H9 (cell line): ENCODE measurements around the gene FOXK1. TPM values are rescaled to one million over a fixed set of nuclear protein-coding genes. Genes with fewer than 3 reads are reported as not detected.
A peak's percentile ranks its signal among the peaks of the same experiment; 100 is the strongest.

Experiments
- DNase-seq: peaks from one replicate; pipeline ENCODE4 v3.0.0-alpha.2; 2017
- H2AFZ ChIP-seq: one replicate; pipeline ENCODE4 v1.6.1; 2013; ENCODE audit warnings: mild to moderate bottlenecking, low read length, control low read depth, moderate library complexity
- H2AK5ac ChIP-seq: 2 replicates; pipeline ENCODE4 v1.6.1; 2013; ENCODE audit warnings: low read length, control low read depth, mixed read lengths; ENCODE audit not compliant: insufficient read length
- H2BK120ac ChIP-seq: one replicate; pipeline ENCODE4 v1.6.1; 2013; ENCODE audit warnings: low read depth, mild to moderate bottlenecking, low read length, control low read depth, inconsistent platforms; ENCODE audit not compliant: poor library complexity, severe bottlenecking
- H2BK12ac ChIP-seq: 2 replicates; pipeline ENCODE4 v1.6.1; 2013; ENCODE audit warnings: low read length, control low read depth, mixed read lengths, low read depth; ENCODE audit not compliant: insufficient read length
- H2BK15ac ChIP-seq: 2 replicates; pipeline ENCODE4 v1.6.1; 2013; ENCODE audit warnings: low read depth, low read length, control low read depth
- H2BK20ac ChIP-seq: one replicate; pipeline ENCODE4 v1.6.1; 2013; ENCODE audit warnings: low read depth, mild to moderate bottlenecking, low read length, control low read depth, inconsistent platforms; ENCODE audit not compliant: poor library complexity, severe bottlenecking
- H2BK5ac ChIP-seq: 2 replicates; pipeline ENCODE4 v1.6.1; 2013; ENCODE audit warnings: low read length, control low read depth, mixed read lengths; ENCODE audit not compliant: insufficient read length
- H3K14ac ChIP-seq: 2 replicates; pipeline ENCODE4 v1.6.1; 2013; ENCODE audit warnings: low read length, control low read depth; ENCODE audit not compliant: insufficient read depth
- H3K18ac ChIP-seq: 2 replicates; pipeline ENCODE4 v1.6.1; 2013; ENCODE audit warnings: low read depth, mild to moderate bottlenecking, mixed read lengths, low read length, control low read depth; ENCODE audit not compliant: insufficient read length
- H3K23ac ChIP-seq: 2 replicates; pipeline ENCODE4 v1.6.1; 2013; ENCODE audit warnings: low read length, control low read depth, mixed read lengths, low read depth; ENCODE audit not compliant: insufficient read length
- H3K23me2 ChIP-seq: 2 replicates; pipeline ENCODE4 v1.6.1; 2013; ENCODE audit warnings: low read depth, mild to moderate bottlenecking, mixed read lengths, low read length, control low read depth; ENCODE audit not compliant: insufficient read length, poor library complexity, severe bottlenecking
- H3K27ac ChIP-seq: 2 replicates; pipeline ENCODE4 v1.5.1; 2013; ENCODE audit warnings: low read length, control low read depth, mixed read lengths, low read depth; ENCODE audit not compliant: insufficient read length
- H3K27me3 ChIP-seq: 2 replicates; pipeline ENCODE4 v1.6.1; 2013; ENCODE audit warnings: low read length, control low read depth, inconsistent platforms; ENCODE audit not compliant: insufficient read depth
- H3K4ac ChIP-seq: 2 replicates; pipeline ENCODE4 v1.6.1; 2013; ENCODE audit warnings: low read depth, mild to moderate bottlenecking, control low read depth, inconsistent platforms, low read length, moderate library complexity
- H3K4me1 ChIP-seq: 2 replicates; pipeline ENCODE4 v1.6.1; 2013; ENCODE audit warnings: low read length, control low read depth, inconsistent platforms; ENCODE audit not compliant: insufficient read depth
- H3K4me2 ChIP-seq: 2 replicates; pipeline ENCODE4 v1.6.1; 2013; ENCODE audit warnings: low read length, control low read depth, mixed read lengths; ENCODE audit not compliant: insufficient read length, insufficient read depth
- H3K56ac ChIP-seq: 2 replicates; pipeline ENCODE4 v1.6.1; 2013; ENCODE audit warnings: low read depth, mild to moderate bottlenecking, mixed read lengths, low read length, control low read depth; ENCODE audit not compliant: insufficient read length
- H3K79me1 ChIP-seq: 2 replicates; pipeline ENCODE4 v1.6.1; 2013; ENCODE audit warnings: low read depth, mild to moderate bottlenecking, moderate library complexity, low read length, control low read depth, inconsistent platforms; ENCODE audit not compliant: insufficient read depth, poor library complexity, severe bottlenecking
- H3K79me2 ChIP-seq: 2 replicates; pipeline ENCODE4 v1.6.1; 2013; ENCODE audit warnings: low read length, control low read depth, inconsistent platforms; ENCODE audit not compliant: insufficient read depth
- H3K9ac ChIP-seq: 2 replicates; pipeline ENCODE4 v1.6.1; 2013; ENCODE audit warnings: low read length, control low read depth, mixed read lengths; ENCODE audit not compliant: insufficient read length; ENCODE audit errors: extremely low read depth
- H3K9me3 ChIP-seq: one replicate; pipeline ENCODE4 v1.6.1; 2013; ENCODE audit warnings: low read depth, low read length, inconsistent platforms; ENCODE audit not compliant: control insufficient read depth
- H3T11ph ChIP-seq: one replicate; pipeline ENCODE4 v1.6.1; 2013; ENCODE audit warnings: mild to moderate bottlenecking, low read length, control low read depth, inconsistent platforms
- H4K20me1 ChIP-seq: one replicate; pipeline ENCODE4 v1.6.1; 2013; ENCODE audit not compliant: control insufficient read depth, insufficient read length, insufficient read depth
- H4K5ac ChIP-seq: 2 replicates; pipeline ENCODE4 v1.6.1; 2013; ENCODE audit warnings: low read depth, mild to moderate bottlenecking, mixed read lengths, low read length, control low read depth; ENCODE audit not compliant: insufficient read length
- H4K8ac ChIP-seq: replicated peaks from 2 replicates; pipeline ENCODE4 v1.6.1; 2013; ENCODE audit warnings: low read length, control low read depth, mixed read lengths, low read depth; ENCODE audit not compliant: insufficient read length
- H4K91ac ChIP-seq: 2 replicates; pipeline ENCODE4 v1.6.1; 2013; ENCODE audit warnings: low read depth, mild to moderate bottlenecking, moderate library complexity, mixed read lengths, low read length, control low read depth; ENCODE audit not compliant: insufficient read length
- H3K27ac Mint-ChIP-seq, 3 experiments: 2 replicates in 2 of 3; 3 replicates in 1 of 3; pipeline ENCODE4 v1.8.0; 2020 to 2021; ENCODE audit warnings: mixed read lengths in 3 of 3, mild to moderate bottlenecking in 1 of 3, moderate library complexity in 1 of 3
- H3K27me3 Mint-ChIP-seq: 2 replicates; pipeline ENCODE4 v1.8.0; 2021; ENCODE audit warnings: low read depth, mild to moderate bottlenecking, moderate library complexity, mixed read lengths
- H3K36me3 Mint-ChIP-seq, 3 experiments: 2 replicates in 2 of 3; 3 replicates in 1 of 3; pipeline ENCODE4 v1.8.0; 2020 to 2021; ENCODE audit warnings: low read depth in 3 of 3, mixed read lengths in 3 of 3; ENCODE audit not compliant: insufficient read depth in 1 of 3
- H3K4me1 Mint-ChIP-seq, 2 experiments: 2 replicates each; pipeline ENCODE4 v1.8.0; 2020; ENCODE audit warnings: mixed read lengths in 2 of 2
- H3K4me3 Mint-ChIP-seq, 2 experiments: 2 replicates in 1 of 2; 3 replicates in 1 of 2; pipeline ENCODE4 v1.8.0; 2020 to 2021; ENCODE audit warnings: mild to moderate bottlenecking in 2 of 2, mixed read lengths in 2 of 2, moderate library complexity in 1 of 2
- H3K9me3 Mint-ChIP-seq, 2 experiments: 2 replicates in 1 of 2; 3 replicates in 1 of 2; pipeline ENCODE4 v1.8.0; 2020; ENCODE audit warnings: mild to moderate bottlenecking in 2 of 2, mixed read lengths in 2 of 2, moderate library complexity in 1 of 2
- WGBS: extraction: QIAGEN DNeasy Blood & Tissue Kit; methylation state at CpG from one replicate; pipeline ENCODE4 v1.1.7; 2013; ENCODE audit warnings: missing lambda C conversion rate, low lambda C conversion rate, mixed read lengths; ENCODE audit not compliant: insufficient read length; ENCODE audit errors: extremely low coverage; 5-methylcytosine and 5-hydroxymethylcytosine counted together
- total RNA-seq: library from RNA; stranded (reverse); gene quantifications from 2 replicates; pipeline ENCODE4 v1.2.1, GENCODE V29; 2021
- TF ChIP-seq, protein P1 (sequence below): fragments of 200-600 bp; sonication (generic); conservative IDR thresholded peaks from 3 replicates; pipeline ENCODE4 v1.8.0; 2021; ENCODE audit warnings: antibody characterized with exemption, mild to moderate bottlenecking

FOXK1 gene
- total RNA-seq, 1 experiment from 2014 or later = 14.4 TPM

DNA sequence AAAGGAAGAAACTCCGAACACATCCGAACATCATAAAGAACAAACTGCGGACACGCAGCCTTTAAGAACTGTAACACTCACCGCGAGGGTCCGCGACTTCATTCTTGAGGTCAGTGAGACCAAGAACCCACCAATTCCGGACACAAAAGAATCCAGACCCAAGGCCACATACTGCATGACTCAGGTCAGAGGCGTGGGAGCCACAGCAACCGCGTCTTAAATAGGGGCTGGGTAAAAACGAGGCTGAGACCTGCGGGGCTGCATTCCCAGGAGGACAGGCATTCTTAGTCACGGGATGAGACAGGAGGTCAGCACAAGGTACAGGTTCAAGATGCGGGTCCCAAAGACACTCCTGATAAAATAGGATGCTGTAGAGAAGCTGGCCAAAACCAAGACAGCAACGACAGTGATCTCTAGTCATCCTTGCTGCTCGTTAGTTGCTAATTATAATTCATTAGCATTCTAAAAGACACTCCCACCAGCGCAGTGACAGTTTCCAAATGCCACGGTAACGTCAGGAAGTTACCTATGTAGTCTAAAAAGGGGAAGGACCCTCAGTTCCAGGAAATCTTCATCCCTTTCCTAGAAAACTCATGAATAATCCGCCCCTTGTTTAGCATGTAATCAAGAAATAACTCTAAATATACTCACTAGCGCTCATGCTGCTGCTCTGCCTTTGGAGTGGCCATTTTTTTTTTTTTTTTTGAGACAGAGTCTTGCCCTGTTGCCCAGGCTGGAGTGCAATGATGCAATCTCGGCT, 112.7 kb downstream of the FOXK1 start:
- Histone ChIP-seq H2BK15ac (no peak overlapping the region), H2BK120ac (no peak overlapping the region), H3K23me2 (peaks cover 5% of the 10 kb centered on the region), H2AFZ (no peak overlapping the region), H3K27ac (no peak overlapping the region), H3K9ac (no peak overlapping the region), H3K9me3 (no peaks in the 10 kb centered on the region), H3K14ac (no peak overlapping the region), H3K18ac (no peak overlapping the region), H4K20me1 (no peaks in the 10 kb centered on the region), H2BK20ac (no peak overlapping the region), H3K56ac (no peak overlapping the region), H2BK5ac (no peak overlapping the region), H3K79me1 (no peaks in the 10 kb centered on the region), H4K8ac (no peak overlapping the region), H3K4ac (no peak overlapping the region), H3K4me2 (no peak overlapping the region), H2AK5ac (no peak overlapping the region), H4K5ac (no peak overlapping the region), H3K4me1 (no peaks in the 10 kb centered on the region), H2BK12ac (no peak overlapping the region), H3K23ac (no peak overlapping the region), H4K91ac (no peak overlapping the region), H3K27me3 (no peaks in the 10 kb centered on the region), H3K79me2 (no peaks in the 10 kb centered on the region), H3T11ph (no peak overlapping the region)
- Mint-ChIP-seq H3K27ac (peak overlapping the region in 1 of 3 experiments; percentile 36; a peak in 3 of 7 replicates), H3K36me3 (peaks cover 5 to 17% (median 11%) of the 10 kb centered on the region in 3 experiments; a peak in 6 of 7 replicates), H3K9me3 (peaks cover 0 to 3% of the 10 kb centered on the region in 2 experiments; a peak in 2 of 5 replicates), H3K4me3 (no peak overlapping the region), H3K4me1 (peaks cover 6 to 7% of the 10 kb centered on the region in 2 experiments; a peak in 3 of 4 replicates), H3K27me3 (no peaks in the 10 kb centered on the region; the same call in 1 of the 2 replicates)
- no CpG with 5 or more reads among the region's 24 CpGs for WGBS
- DNase-seq = peak; percentile 73
- TF ChIP-seq, protein P1, sequence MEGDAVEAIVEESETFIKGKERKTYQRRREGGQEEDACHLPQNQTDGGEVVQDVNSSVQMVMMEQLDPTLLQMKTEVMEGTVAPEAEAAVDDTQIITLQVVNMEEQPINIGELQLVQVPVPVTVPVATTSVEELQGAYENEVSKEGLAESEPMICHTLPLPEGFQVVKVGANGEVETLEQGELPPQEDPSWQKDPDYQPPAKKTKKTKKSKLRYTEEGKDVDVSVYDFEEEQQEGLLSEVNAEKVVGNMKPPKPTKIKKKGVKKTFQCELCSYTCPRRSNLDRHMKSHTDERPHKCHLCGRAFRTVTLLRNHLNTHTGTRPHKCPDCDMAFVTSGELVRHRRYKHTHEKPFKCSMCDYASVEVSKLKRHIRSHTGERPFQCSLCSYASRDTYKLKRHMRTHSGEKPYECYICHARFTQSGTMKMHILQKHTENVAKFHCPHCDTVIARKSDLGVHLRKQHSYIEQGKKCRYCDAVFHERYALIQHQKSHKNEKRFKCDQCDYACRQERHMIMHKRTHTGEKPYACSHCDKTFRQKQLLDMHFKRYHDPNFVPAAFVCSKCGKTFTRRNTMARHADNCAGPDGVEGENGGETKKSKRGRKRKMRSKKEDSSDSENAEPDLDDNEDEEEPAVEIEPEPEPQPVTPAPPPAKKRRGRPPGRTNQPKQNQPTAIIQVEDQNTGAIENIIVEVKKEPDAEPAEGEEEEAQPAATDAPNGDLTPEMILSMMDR = no peak
